NOMO-1 treated with dmso at 0.1 percent for 144 hours (cell line): Measurements from ENCODE around the gene RHPN2.
"Not testable (repeated sequence)": the region's sequence is repeated elsewhere in the genome, so short reads cannot be mapped to it uniquely, and the experiment has no call there.

ENCODE experiments used
- DNase-seq: peaks from one replicate; lab custom pipeline; 2025; ENCODE audit not compliant: unreplicated experiment; lab: John Stamatoyannopoulos, UW

The RHPN2 gene

GRCh38 chr19:33066543-33066942 is 1.9 kb upstream of the RHPN2 start:
- no peak for DNase-seq

GRCh38 chr19:33064458-33064791 is 263 bp downstream of the RHPN2 start:
- no peak for DNase-seq

- DNase-seq = no peak
Observed at GRCh38 chr19:33063753-33064457, 783 bp downstream of the RHPN2 start.

GRCh38 chr19:33063356-33063752 is 1.3 kb downstream of the RHPN2 start:
- DNase-seq = peak; percentile 3

- DNase-seq = no peak
Observed at GRCh38 chr19:33062902-33063301, 1.8 kb downstream of the RHPN2 start.

GRCh38 chr19:33060586-33060985 is 4.1 kb downstream of the RHPN2 start:
- DNase-seq = no peak

- DNase-seq = no peak
Observed at GRCh38 chr19:33055718-33056117, 9.0 kb downstream of the RHPN2 start.

- DNase-seq = no peak
Observed at GRCh38 chr19:33054623-33055022, 10.1 kb downstream of the RHPN2 start.

GRCh38 chr19:33052352-33052972 is 12.2 kb downstream of the RHPN2 start:
- DNase-seq = no peak

- DNase-seq = no peak
Observed at GRCh38 chr19:33050110-33050509, 14.6 kb downstream of the RHPN2 start.

- DNase-seq = no peak
Observed at GRCh38 chr19:33048806-33049676, 15.6 kb downstream of the RHPN2 start.

- no peak for DNase-seq
Observed at GRCh38 chr19:33047422-33047821, 17.3 kb downstream of the RHPN2 start.

- DNase-seq = not testable (repeated sequence)
Observed at GRCh38 chr19:33041828-33042160, 22.9 kb downstream of the RHPN2 start.

GRCh38 chr19:33040994-33041827 is 23.5 kb downstream of the RHPN2 start:
- no peak for DNase-seq

GRCh38 chr19:33039815-33040214 is 24.9 kb downstream of the RHPN2 start:
- DNase-seq = no peak

GRCh38 chr19:33039108-33039599 is 25.5 kb downstream of the RHPN2 start:
- DNase-seq = no peak

GRCh38 chr19:33037168-33038025 is 27.3 kb downstream of the RHPN2 start:
- DNase-seq = not testable (repeated sequence)

GRCh38 chr19:33036370-33037167 is 28.1 kb downstream of the RHPN2 start:
- not testable (repeated sequence) for DNase-seq

GRCh38 chr19:33035461-33035860 is 29.2 kb downstream of the RHPN2 start:
- no peak for DNase-seq
